Trophoblast cell (in vitro differentiated cells and primary cell): ENCODE data around the gene XYLT1.

ENCODE experiments used
- DNase-seq, 2 donors: peaks; one replicate each; pipeline ENCODE4 v3.0.0-alpha.2; 2016
- H2AFZ ChIP-seq: 2 replicates; pipeline ENCODE4 v1.6.1; 2013; ENCODE audit warnings: low read length, moderate library complexity, mild to moderate bottlenecking; ENCODE audit not compliant: insufficient read depth, poor library complexity
- H2AK5ac ChIP-seq: 2 replicates; pipeline ENCODE4 v1.6.1; 2013; ENCODE audit warnings: mild to moderate bottlenecking, low read length
- H2BK120ac ChIP-seq: 2 replicates; pipeline ENCODE4 v1.6.1; 2013; ENCODE audit warnings: low read length, mild to moderate bottlenecking, moderate library complexity; ENCODE audit not compliant: insufficient read depth, poor library complexity
- H2BK12ac ChIP-seq: 2 replicates; pipeline ENCODE4 v1.6.1; 2013; ENCODE audit warnings: mild to moderate bottlenecking, low read length, moderate library complexity
- H2BK5ac ChIP-seq: 2 replicates; pipeline ENCODE4 v1.6.1; 2013; ENCODE audit warnings: low read length, low read depth, moderate library complexity, mild to moderate bottlenecking; ENCODE audit not compliant: poor library complexity
- H3K14ac ChIP-seq: 2 replicates; pipeline ENCODE4 v1.6.1; 2013; ENCODE audit warnings: mild to moderate bottlenecking, low read length
- H3K18ac ChIP-seq: 2 replicates; pipeline ENCODE4 v1.6.1; 2013; ENCODE audit warnings: mild to moderate bottlenecking, low read length
- H3K23ac ChIP-seq: 2 replicates; pipeline ENCODE4 v1.6.1; 2013; ENCODE audit warnings: low read length
- H3K27ac ChIP-seq: 2 replicates; pipeline ENCODE4 v1.5.1; 2013; ENCODE audit warnings: low read depth, mild to moderate bottlenecking, inconsistent platforms, low read length, moderate library complexity
- H3K27me3 ChIP-seq: 2 replicates; pipeline ENCODE4 v1.6.1; 2013; ENCODE audit warnings: inconsistent platforms, mild to moderate bottlenecking, low read length, moderate library complexity; ENCODE audit not compliant: insufficient read depth
- H3K36me3 ChIP-seq, 2 experiments: 1 replicate in 1 of 2; 2 replicates in 1 of 2; pipeline ENCODE4 v1.6.1; 2013; ENCODE audit warnings: low read length in 2 of 2, mild to moderate bottlenecking in 2 of 2, moderate library complexity in 1 of 2; ENCODE audit not compliant: insufficient read depth in 2 of 2, control insufficient read depth in 1 of 2
- H3K4ac ChIP-seq: 2 replicates; pipeline ENCODE4 v1.6.1; 2013; ENCODE audit warnings: low read depth, mild to moderate bottlenecking, low read length, moderate library complexity
- H3K4me1 ChIP-seq, 2 experiments: 1 replicate in 1 of 2; 2 replicates in 1 of 2; pipeline ENCODE4 v1.6.1; 2013; ENCODE audit warnings: low read length in 2 of 2, mild to moderate bottlenecking in 2 of 2, moderate library complexity in 1 of 2; ENCODE audit not compliant: insufficient read depth in 2 of 2, control insufficient read depth in 1 of 2
- H3K4me2 ChIP-seq: 2 replicates; pipeline ENCODE4 v1.6.1; 2013; ENCODE audit warnings: inconsistent platforms, mild to moderate bottlenecking, low read length, moderate library complexity
- H3K4me3 ChIP-seq: 2 replicates; pipeline ENCODE4 v1.5.1; 2013; ENCODE audit warnings: mild to moderate bottlenecking, low read depth, low read length, inconsistent platforms
- H3K79me1 ChIP-seq: one replicate; pipeline ENCODE4 v1.6.1; 2013; ENCODE audit warnings: low read length
- H3K79me2 ChIP-seq: 2 replicates; pipeline ENCODE4 v1.6.1; 2013; ENCODE audit warnings: low read length, mild to moderate bottlenecking; ENCODE audit not compliant: control insufficient read depth, insufficient read depth, poor library complexity
- H3K9ac ChIP-seq: 2 replicates; pipeline ENCODE4 v1.6.1; 2013; ENCODE audit warnings: mild to moderate bottlenecking, low read length
- H3K9me3 ChIP-seq: 2 replicates; pipeline ENCODE4 v1.6.1; 2013; ENCODE audit warnings: low read depth, mild to moderate bottlenecking, control low read depth, inconsistent platforms, low read length; ENCODE audit not compliant: insufficient read depth
- H4K12ac ChIP-seq: 2 replicates; pipeline ENCODE4 v1.6.1; 2013; ENCODE audit warnings: low read depth, mild to moderate bottlenecking, low read length, moderate library complexity
- H4K8ac ChIP-seq: 2 replicates; pipeline ENCODE4 v1.6.1; 2013; ENCODE audit warnings: low read depth, mild to moderate bottlenecking, low read length, moderate library complexity
- H4K91ac ChIP-seq: one replicate; pipeline ENCODE4 v1.6.1; 2013; ENCODE audit warnings: low read depth, mild to moderate bottlenecking, low read length, moderate library complexity
- WGBS: extraction: QIAGEN DNeasy Blood & Tissue Kit; methylation state at CpG from one replicate; pipeline ENCODE4 v1.1.7; 2013; ENCODE audit warnings: missing lambda C conversion rate; ENCODE audit not compliant: insufficient read length, insufficient coverage; ENCODE audit errors: extremely low coverage; 5-methylcytosine and 5-hydroxymethylcytosine counted together

The XYLT1 gene

DNA sequence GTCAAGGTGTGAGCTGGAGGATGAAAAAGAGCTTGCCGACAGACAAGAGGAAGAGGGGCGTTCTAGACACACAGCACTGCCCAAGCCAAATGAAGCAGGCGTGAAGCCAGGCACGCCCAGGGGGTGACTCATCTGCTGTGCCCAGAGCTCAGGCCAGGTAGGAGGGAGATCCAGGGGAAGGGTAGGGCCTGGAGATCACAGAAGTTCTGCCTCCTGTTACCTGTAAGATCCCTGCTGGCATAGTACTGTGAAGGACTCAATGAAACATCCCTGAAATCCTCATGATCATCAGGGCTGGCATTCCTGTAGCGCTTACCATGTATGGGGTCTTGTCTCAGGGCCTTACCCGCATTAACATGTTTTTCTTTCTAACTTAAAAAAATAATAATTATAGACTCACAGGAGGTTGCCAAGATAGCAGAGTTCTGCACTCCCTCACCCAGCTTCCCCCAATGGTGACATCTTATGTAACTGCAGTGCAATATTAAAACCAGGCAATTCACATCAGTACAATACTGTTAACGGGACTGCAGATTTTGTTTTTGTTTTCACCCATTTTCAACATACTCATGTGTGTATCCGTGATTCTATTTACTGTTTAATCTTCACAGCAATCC lies 158.6 kb downstream of the XYLT1 start:
- H3K23ac ChIP-seq: no peak overlapping the region

GRCh38 chr16:17311333-17312093 lies 159.2 kb downstream of the XYLT1 start:
- no peaks in the 10 kb centered on the region for H3K79me2 ChIP-seq
- H3K27me3 ChIP-seq: no peaks in the 10 kb centered on the region
- H3K27ac ChIP-seq: no peak overlapping the region
- H3K14ac ChIP-seq: no peak overlapping the region
- H2AFZ ChIP-seq: no peak overlapping the region
- peaks cover 3 to 6% of the 10 kb centered on the region in 2 experiments for H3K4me1 ChIP-seq
- H3K18ac ChIP-seq: no peak overlapping the region
- no peak overlapping the region for H4K91ac ChIP-seq
- H2BK12ac ChIP-seq: no peak overlapping the region
- WGBS: no CpG with 5 or more reads among the region's 9 CpGs
- H3K4me3 ChIP-seq: no peak overlapping the region
- H3K4me2 ChIP-seq: no peak overlapping the region
- no peaks in the 10 kb centered on the region for H3K36me3 ChIP-seq
- no peak overlapping the region for H4K12ac ChIP-seq
- DNase-seq: no peak
- H3K4ac ChIP-seq: no peak overlapping the region
- no peak overlapping the region for H2BK5ac ChIP-seq
- H3K9ac ChIP-seq: no peak overlapping the region
- H3K79me1 ChIP-seq: no peaks in the 10 kb centered on the region
- no peak overlapping the region for H4K8ac ChIP-seq
- H3K23ac ChIP-seq: no peak overlapping the region
- H2BK120ac ChIP-seq: no peak overlapping the region
- no peak overlapping the region for H2AK5ac ChIP-seq
- H3K9me3 ChIP-seq: no peaks in the 10 kb centered on the region

More for the DNA sequence above, 158.6 kb downstream of the XYLT1 start:
- Histone ChIP-seq H2BK12ac (no peak overlapping the region), H4K91ac (no peak overlapping the region), H3K79me1 (no peaks in the 10 kb centered on the region), H3K4me3 (no peak overlapping the region), H3K36me3 (no peaks in the 10 kb centered on the region), H2AFZ (no peak overlapping the region), H3K27me3 (no peaks in the 10 kb centered on the region), H4K12ac (no peak overlapping the region), H3K4me2 (no peak overlapping the region), H3K14ac (no peak overlapping the region), H4K8ac (no peak overlapping the region), H3K4ac (no peak overlapping the region), H3K79me2 (no peaks in the 10 kb centered on the region), H2AK5ac (no peak overlapping the region), H3K27ac (no peak overlapping the region), H3K18ac (no peak overlapping the region), H3K4me1 (peaks cover 3 to 6% of the 10 kb centered on the region in 2 experiments), H2BK120ac (no peak overlapping the region), H3K9ac (no peak overlapping the region), H2BK5ac (no peak overlapping the region), H3K9me3 (no peaks in the 10 kb centered on the region)
- WGBS: no CpG with 5 or more reads among the region's 8 CpGs
- peak in 1 of 2 donors; percentile 23 for DNase-seq

- H3K4me2 ChIP-seq: no peak overlapping the region
- H4K12ac ChIP-seq: no peak overlapping the region
These were observed 161.2 kb downstream of the XYLT1 start for GRCh38 chr16:17309510-17309909.

GRCh38 chr16:17308186-17308585 lies 162.6 kb downstream of the XYLT1 start:
- Histone ChIP-seq H3K9ac (no peak overlapping the region), H3K4me3 (no peak overlapping the region), H3K18ac (no peak overlapping the region), H2BK120ac (no peak overlapping the region), H3K4me1 (peaks cover 7 to 15% of the 10 kb centered on the region in 2 experiments), H3K27ac (no peak overlapping the region), H3K79me2 (peaks cover 2% of the 10 kb centered on the region), H3K4me2 (no peak overlapping the region), H3K27me3 (no peaks in the 10 kb centered on the region), H3K79me1 (peaks cover 3% of the 10 kb centered on the region), H2BK5ac (no peak overlapping the region), H2BK12ac (no peak overlapping the region), H4K91ac (no peak overlapping the region), H2AK5ac (no peak overlapping the region), H4K12ac (no peak overlapping the region), H3K9me3 (no peaks in the 10 kb centered on the region), H3K4ac (no peak overlapping the region), H4K8ac (no peak overlapping the region), H3K23ac (no peak overlapping the region), H3K36me3 (no peaks in the 10 kb centered on the region), H2AFZ (no peak overlapping the region), H3K14ac (no peak overlapping the region)
- no peak for DNase-seq
- no CpG with 5 or more reads among the region's 2 CpGs for WGBS

More at GRCh38 chr16:17309510-17309909, 161.2 kb downstream of the XYLT1 start:
- WGBS: no CpG with 5 or more reads among the region's 3 CpGs
- Histone ChIP-seq H4K8ac (no peak overlapping the region), H3K4me3 (no peak overlapping the region), H3K79me1 (peaks cover 3% of the 10 kb centered on the region), H4K91ac (no peak overlapping the region), H3K36me3 (no peaks in the 10 kb centered on the region), H3K9me3 (no peaks in the 10 kb centered on the region), H2BK12ac (no peak overlapping the region), H3K79me2 (peaks cover 2% of the 10 kb centered on the region), H3K4ac (no peak overlapping the region), H3K4me1 (peaks cover 10 to 14% of the 10 kb centered on the region in 2 experiments), H3K9ac (no peak overlapping the region), H3K27ac (no peak overlapping the region), H2BK120ac (no peak overlapping the region), H3K23ac (no peak overlapping the region), H3K27me3 (no peaks in the 10 kb centered on the region), H3K18ac (no peak overlapping the region), H2BK5ac (no peak overlapping the region), H3K14ac (no peak overlapping the region), H2AK5ac (no peak overlapping the region), H2AFZ (no peak overlapping the region)
- no peak for DNase-seq
